ENCODE measurements around the gene ATP6V0A1.

DNA sequence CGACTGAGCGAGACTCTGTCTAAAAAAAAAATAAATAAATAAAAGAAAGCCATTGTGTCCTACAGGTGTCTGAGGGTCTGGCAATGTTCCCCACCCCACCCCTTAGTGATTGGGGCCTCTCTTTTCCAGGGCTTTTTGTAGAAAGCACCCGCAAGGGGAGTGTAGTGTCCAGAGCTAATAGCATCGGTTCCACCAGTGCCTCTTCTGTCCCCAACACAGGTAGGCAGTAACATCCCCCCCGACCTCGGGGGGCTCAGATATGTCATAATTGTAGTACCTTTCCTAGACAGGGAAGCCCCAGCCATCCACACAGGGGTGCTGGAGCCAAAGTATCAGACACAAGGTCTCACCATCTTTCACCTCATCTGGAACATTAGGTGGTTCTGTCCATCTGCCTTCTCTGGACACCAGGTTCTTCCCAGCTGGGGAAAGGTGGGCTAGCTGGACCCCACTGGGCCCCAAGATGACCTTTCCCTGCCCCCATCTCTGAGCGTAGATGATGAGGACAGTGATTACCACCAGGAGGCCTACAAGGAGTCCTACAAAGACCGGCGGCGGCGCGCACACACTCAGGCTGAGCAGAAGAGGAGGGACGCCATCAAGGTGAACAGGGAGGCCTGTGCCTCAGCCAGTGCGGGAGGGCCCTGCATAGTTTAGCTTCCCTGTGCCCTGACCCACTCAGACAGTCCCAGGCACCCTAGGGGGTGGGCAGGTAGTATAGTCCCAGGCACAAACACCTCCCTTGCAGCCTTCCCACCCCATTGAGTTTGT is 109.8 kb downstream of the ATP6V0A1 start:
- no peak for TF ChIP-seq BACH2 (CRISPR knock-in tag; IDR thresholded peaks at IDR 0.05; ENCODE audit: borderline replicate concordance)
- TF ChIP-seq TCF4 (CRISPR knock-in tag; IDR thresholded peaks at IDR 0.05; ENCODE audit: borderline replicate concordance): no peak

Data from SK-N-SH treated with all-trans-retinoic acid at 6 μM for 48 hours (cell line).